GM06990 (cell line): ENCODE measurements around the gene C10orf53.

ENCODE experiments used
- DNase-seq: peaks from one replicate; pipeline ENCODE4 v3.0.0-alpha.2; 2011; ENCODE audit not compliant: insufficient read length; ENCODE audit errors: extremely low read depth
- H3K27me3 ChIP-seq: replicated peaks from 2 replicates; pipeline ENCODE4 v1.6.0; 2011; ENCODE audit warnings: low read length; ENCODE audit not compliant: control insufficient read depth, insufficient read depth
- H3K36me3 ChIP-seq: 2 replicates; pipeline ENCODE4 v1.5.1; 2011; ENCODE audit warnings: low read length; ENCODE audit not compliant: control insufficient read depth, insufficient read depth
- H3K4me3 ChIP-seq: replicated peaks from 2 replicates; pipeline ENCODE4 v1.5.1; 2011; ENCODE audit warnings: low read depth, mild to moderate bottlenecking, control low read depth, low read length
- CTCF ChIP-seq: IDR thresholded peaks from 2 replicates; pipeline ENCODE4 v1.5.1; 2011; ENCODE audit warnings: low read length, control low read depth, mild to moderate bottlenecking, inconsistent platforms; ENCODE audit not compliant: insufficient read depth, poor library complexity, severe bottlenecking

Gene C10orf53

GRCh38 chr10:49746626-49747302 lies 67.3 kb downstream of the C10orf53 start:
- Histone ChIP-seq H3K4me3 (no peak overlapping the region), H3K27me3 (no peaks in the 10 kb centered on the region), H3K36me3 (no peaks in the 10 kb centered on the region)
- TF ChIP-seq CTCF: no peak
- no peak for DNase-seq
